ENCODE data around the gene CKAP5. TPM values are rescaled to one million over a fixed set of nuclear protein-coding genes. Genes with fewer than 3 reads are reported as not detected.
A peak's percentile ranks its signal among the peaks of the same experiment; 100 is the strongest.

Gene CKAP5
- total RNA-seq, 1 experiment from 2014 or later, result 221 TPM

GRCh38 chr11:46849631-46850030, 3.6 kb upstream of the CKAP5 start:
- POLR2A ChIA-PET, result no interaction called here
- Histone ChIP-seq H3K4me3 (ENCODE audit: low read depth, low read length) (no peak overlapping the region), H3K9me3 (no peaks in the 10 kb centered on the region), H3K4me1 (0 out of 2 replicates have a peak, but pooled peaks cover under 1% of the 10 kb centered on the region), H3K27me3 (replicated peaks; ENCODE audit: control insufficient read depth, insufficient read depth, low read length) (no peaks in the 10 kb centered on the region), H3K36me3 (ENCODE audit: control insufficient read depth, insufficient read depth, low read length) (no peaks in the 10 kb centered on the region)
- H3K36me3 Mint-ChIP-seq (ENCODE audit: insufficient read depth, unreplicated experiment), result peaks cover 7% of the 10 kb centered on the region
- TF ChIP-seq CTCF (IDR thresholded peaks at IDR 0.05; ENCODE audit: insufficient read depth in 1 of 2, low read depth in 1 of 2, low read length in 1 of 2, severe bottlenecking in 1 of 2, unreplicated experiment in 1 of 2), result no peak
- peaks cover 16% of the 10 kb centered on the region for H3K4me1 Mint-ChIP-seq (ENCODE audit: low read depth, unreplicated experiment)
- no peak overlapping the region for H3K27ac Mint-ChIP-seq (ENCODE audit: unreplicated experiment)
- no peak overlapping the region for H3K4me3 Mint-ChIP-seq (ENCODE audit: unreplicated experiment)
- CTCF ChIA-PET, result no interaction called here
- BruUV-seq (replicated peaks), result no TSS peak
- no peaks in the 10 kb centered on the region for H3K27me3 Mint-ChIP-seq (ENCODE audit: insufficient read depth, unreplicated experiment)
- DNase-seq, result no peak
- intact Hi-C loops (cut with micrococcal nuclease; ENCODE audit: unreplicated experiment), result no loop called here
- peaks cover 26% of the 10 kb centered on the region for H3K9me3 Mint-ChIP-seq (ENCODE audit: unreplicated experiment)

- TF ChIP-seq CTCF (IDR thresholded peaks at IDR 0.05; ENCODE audit: insufficient read depth in 1 of 2, low read depth in 1 of 2, low read length in 1 of 2, severe bottlenecking in 1 of 2, unreplicated experiment in 1 of 2), result no peak
- Mint-ChIP-seq H3K4me3 (ENCODE audit: unreplicated experiment) (peak overlapping the region; percentile 86), H3K27ac (ENCODE audit: unreplicated experiment) (peak overlapping the region; percentile 96), H3K27me3 (ENCODE audit: insufficient read depth, unreplicated experiment) (no peaks in the 10 kb centered on the region), H3K36me3 (ENCODE audit: insufficient read depth, unreplicated experiment) (peaks cover 30% of the 10 kb centered on the region), H3K9me3 (ENCODE audit: unreplicated experiment) (peaks cover 24% of the 10 kb centered on the region), H3K4me1 (ENCODE audit: low read depth, unreplicated experiment) (peaks cover 23% of the 10 kb centered on the region)
- ChIA-PET POLR2A (interaction anchor here (0.6 kb wide), 1 partner anchor 19 kb away, joined by 7 read pairs; no protein-coding TSS in a partner anchor), CTCF (no interaction called here)
- intact Hi-C loops (cut with micrococcal nuclease; ENCODE audit: unreplicated experiment), result loop anchor here (1.0 kb wide), 1 partner anchor 20 kb away; no protein-coding TSS in a partner anchor
- Histone ChIP-seq H3K27me3 (replicated peaks; ENCODE audit: control insufficient read depth, insufficient read depth, low read length) (no peaks in the 10 kb centered on the region), H3K4me1 (0 out of 2 replicates have a peak, but pooled peaks cover 5% of the 10 kb centered on the region), H3K36me3 (ENCODE audit: control insufficient read depth, insufficient read depth, low read length) (no peaks in the 10 kb centered on the region), H3K4me3 (ENCODE audit: low read depth, low read length) (peak overlapping the region; percentile 93), H3K9me3 (no peaks in the 10 kb centered on the region)
- no TSS peak for BruUV-seq (replicated peaks)
- DNase-seq, result no peak
These were observed 390 bp upstream of the CKAP5 start for GRCh38 chr11:46846510-46846830.

GRCh38 chr11:46845440-46845739, 690 bp downstream of the CKAP5 start:
- Histone ChIP-seq H3K27me3 (replicated peaks; ENCODE audit: control insufficient read depth, insufficient read depth, low read length) (no peaks in the 10 kb centered on the region), H3K4me1 (0 out of 2 replicates have a peak, but pooled peaks cover 5% of the 10 kb centered on the region), H3K36me3 (ENCODE audit: control insufficient read depth, insufficient read depth, low read length) (no peaks in the 10 kb centered on the region), H3K4me3 (ENCODE audit: low read depth, low read length) (peak overlapping the region; percentile 93), H3K9me3 (no peaks in the 10 kb centered on the region)
- no peak for DNase-seq
- Mint-ChIP-seq H3K9me3 (ENCODE audit: unreplicated experiment) (peaks cover 16% of the 10 kb centered on the region), H3K36me3 (ENCODE audit: insufficient read depth, unreplicated experiment) (peaks cover 40% of the 10 kb centered on the region), H3K4me3 (ENCODE audit: unreplicated experiment) (peak overlapping the region; percentile 86), H3K4me1 (ENCODE audit: low read depth, unreplicated experiment) (peaks cover 17% of the 10 kb centered on the region), H3K27ac (ENCODE audit: unreplicated experiment) (peak overlapping the region; percentile 96), H3K27me3 (ENCODE audit: insufficient read depth, unreplicated experiment) (no peaks in the 10 kb centered on the region)
- intact Hi-C loops (cut with micrococcal nuclease; ENCODE audit: unreplicated experiment), result no loop called here
- no peak for TF ChIP-seq CTCF (IDR thresholded peaks at IDR 0.05; ENCODE audit: insufficient read depth in 1 of 2, low read depth in 1 of 2, low read length in 1 of 2, severe bottlenecking in 1 of 2, unreplicated experiment in 1 of 2)
- no TSS peak for BruUV-seq (replicated peaks)
- CTCF ChIA-PET, result no interaction called here
- POLR2A ChIA-PET, result interaction anchor here (1.0 kb wide), 1 partner anchor 19 kb away, joined by 4 read pairs; no protein-coding TSS in a partner anchor

All from Caco-2 (cell line).